HG03064 (cell line): ENCODE measurements around the gene ZSWIM1.
"Not testable (repeated sequence)": the region's sequence is repeated elsewhere in the genome, so short reads cannot be mapped to it uniquely, and the experiment has no call there.

Experiments used
- ATAC-seq: cut with Tn5 transposase; IDR thresholded peaks from one replicate; pipeline ENCODE4 v1.9.1; 2021; ENCODE audit warnings: low read depth; ENCODE audit not compliant: unreplicated experiment

ZSWIM1 gene

DNA sequence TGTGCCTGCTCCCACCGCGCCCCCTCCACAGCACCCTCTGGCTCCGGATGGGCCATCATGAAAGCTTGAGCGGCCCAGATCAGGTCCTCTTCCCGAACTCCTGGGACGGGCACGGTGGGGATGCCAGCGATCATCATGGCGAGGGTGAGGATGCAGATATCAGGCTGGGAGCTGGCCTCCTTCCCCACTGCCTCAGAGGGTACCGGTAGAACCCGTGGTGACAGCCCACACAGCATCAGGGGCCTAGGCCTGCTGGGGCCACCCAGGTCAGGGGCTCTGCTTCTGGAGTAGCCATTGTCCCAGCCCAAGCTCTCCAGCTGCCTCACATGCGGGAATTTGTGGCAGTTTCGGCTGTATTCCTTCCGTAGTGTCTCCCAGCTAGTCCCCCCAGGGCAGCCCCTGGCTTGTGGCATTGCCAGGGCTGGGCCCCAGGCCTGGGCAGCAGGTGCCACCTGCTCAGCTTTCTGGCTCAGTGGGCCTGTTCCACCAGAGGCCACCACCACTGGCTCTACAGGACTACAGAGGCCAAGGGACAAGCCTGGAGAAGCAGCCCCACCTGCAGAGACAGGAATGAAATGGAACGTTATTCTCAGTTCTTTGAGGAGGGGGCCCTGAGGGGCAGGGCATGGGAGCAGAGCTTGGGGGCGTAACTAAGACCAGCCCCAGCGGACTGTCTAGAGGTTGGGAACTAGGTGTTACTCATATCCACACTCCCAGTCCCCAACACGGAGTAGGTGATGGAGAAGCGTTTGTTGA is 5.7 kb downstream of the ZSWIM1 start:
- no peak for ATAC-seq

DNA sequence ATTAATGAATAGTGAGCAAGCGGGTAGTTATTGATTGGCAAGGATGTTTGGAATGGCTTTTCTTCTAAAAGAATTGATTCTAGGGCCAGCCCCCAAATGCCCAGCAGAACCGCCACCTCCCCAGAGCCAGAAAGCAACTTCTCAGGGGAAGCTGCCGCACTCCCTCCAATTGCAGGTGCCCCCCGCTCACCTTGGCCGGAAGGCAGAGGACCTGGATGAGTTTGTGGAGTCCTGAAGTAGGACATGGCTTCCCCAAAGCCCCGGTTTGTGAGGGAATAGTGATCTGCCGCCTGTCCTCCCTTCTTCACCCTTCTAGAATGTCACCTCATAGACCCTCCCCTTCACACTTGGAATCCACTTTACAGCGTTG is 6.3 kb downstream of the ZSWIM1 start, which contains the start of gene SPATA25:
Gene SPATA25, minus strand, starts transcription at position 277 of the 370 bp plus-strand sequence. Its CDS starts 32 bp downstream, at position 245.
- ATAC-seq: no peak

DNA sequence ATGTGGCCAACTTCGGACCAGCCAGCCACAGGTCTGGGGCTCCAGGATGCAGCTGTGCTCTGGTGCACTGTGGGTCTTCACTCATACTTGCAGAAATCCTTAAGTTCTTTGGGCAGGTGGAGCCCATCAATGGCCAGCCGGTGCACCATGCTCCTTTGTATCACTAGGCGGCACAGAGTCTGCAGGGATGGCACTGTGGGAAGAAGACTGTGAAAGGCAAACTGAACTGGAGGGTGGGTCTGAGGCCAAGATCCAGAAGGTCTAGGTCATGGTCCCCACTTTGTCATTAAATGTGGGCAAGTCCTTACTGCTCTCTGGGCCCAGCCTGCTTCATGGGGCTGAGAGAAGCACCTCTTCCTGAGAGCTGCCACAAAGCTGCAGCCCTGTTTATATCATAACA is 7.7 kb downstream of the ZSWIM1 start:
- no peak for ATAC-seq

DNA sequence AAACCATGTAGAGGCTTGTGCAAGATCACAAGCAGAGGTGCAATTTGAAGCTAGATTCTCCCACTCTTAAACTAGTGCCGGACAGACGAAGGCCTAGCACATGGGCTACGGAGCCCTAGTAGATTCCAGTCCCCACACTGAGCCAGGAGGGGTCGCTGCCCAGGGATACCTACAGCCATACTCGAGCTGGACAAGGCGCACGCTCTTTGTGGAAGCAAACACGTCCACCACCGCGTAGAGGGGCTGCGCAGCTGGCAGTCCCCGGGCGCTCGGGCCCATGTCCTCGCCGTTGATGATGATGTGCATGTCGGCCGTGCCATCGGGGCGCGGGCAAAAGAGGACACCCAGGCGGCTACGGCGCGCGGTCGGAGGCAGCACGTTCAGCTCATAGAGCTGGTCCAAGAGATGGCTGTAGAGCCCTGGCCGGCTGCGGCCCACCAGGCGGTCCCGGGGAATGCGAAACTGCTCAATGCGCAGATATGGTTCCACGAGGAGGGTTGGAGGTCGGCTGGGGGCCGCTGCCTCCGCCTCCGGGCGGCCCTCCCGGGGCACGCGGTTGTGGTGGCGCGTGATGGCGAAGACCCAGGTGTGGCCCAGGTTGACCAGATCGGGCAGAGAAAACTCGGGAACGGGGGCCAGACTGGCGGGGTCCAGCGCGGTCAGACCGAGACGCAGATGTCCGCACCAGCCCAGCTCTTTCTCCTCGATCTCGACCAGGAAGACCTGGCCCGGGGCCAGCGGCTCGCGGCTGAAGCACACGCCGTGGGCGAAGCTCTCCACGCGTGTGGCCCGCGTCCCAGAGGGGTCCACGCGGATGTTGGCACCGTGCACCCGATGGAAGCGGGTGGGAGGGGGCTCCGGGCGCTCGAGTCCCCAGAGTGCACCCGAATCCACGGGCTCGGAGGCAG is 9.3 kb downstream of the ZSWIM1 start:
- peak; percentile 19 for ATAC-seq

DNA sequence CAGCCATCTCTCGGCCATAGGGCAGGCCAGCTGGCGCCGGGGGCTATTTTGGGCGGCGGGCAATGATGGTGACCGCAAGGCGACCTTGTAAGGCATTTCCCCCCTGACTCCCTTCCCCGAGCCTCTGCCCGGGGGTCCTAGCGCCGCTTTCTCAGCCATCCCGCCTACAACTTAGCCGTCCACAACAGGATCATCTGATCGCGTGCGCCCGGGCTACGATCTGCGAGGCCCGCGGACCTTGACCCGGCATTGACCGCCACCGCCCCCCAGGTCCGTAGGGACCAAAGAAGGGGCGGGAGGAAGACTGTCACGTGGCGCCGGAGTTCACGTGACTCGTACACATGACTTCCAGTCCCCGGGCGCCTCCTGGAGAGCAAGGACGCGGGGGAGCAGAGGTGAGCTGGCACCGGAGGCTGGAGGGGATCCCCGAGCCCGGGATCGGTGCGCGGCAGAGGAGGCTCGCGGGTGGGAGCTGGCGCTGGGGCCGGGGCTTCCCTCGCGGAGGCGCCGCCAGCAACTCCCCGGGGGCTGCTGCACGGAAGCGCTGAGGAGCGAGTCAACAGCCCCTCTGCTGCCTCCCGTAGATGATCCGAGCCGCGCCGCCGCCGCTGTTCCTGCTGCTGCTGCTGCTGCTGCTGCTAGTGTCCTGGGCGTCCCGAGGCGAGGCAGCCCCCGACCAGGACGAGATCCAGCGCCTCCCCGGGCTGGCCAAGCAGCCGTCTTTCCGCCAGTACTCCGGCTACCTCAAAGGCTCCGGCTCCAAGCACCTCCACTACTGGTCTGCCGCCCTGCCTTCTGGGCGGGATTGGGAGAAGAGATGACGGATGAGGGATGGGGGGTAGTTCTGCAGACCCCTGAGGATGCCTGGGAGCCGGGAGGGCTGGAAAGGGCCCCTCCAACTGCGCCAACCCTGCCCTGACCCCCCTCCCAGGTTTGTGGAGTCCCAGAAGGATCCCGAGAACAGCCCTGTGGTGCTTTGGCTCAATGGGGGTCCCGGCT is 10.3 kb downstream of the ZSWIM1 start, which contains the start of the genes CTSA and NEURL2:
Gene CTSA, plus strand, starts transcription at position 351 of the 999 bp plus-strand sequence. Its CDS starts 234 bp downstream, at position 585.
Gene NEURL2, minus strand, starts transcription at position 224 of the 999 bp plus-strand sequence. Its CDS starts 217 bp downstream, at position 7.
- peak; percentile 71 for ATAC-seq

DNA sequence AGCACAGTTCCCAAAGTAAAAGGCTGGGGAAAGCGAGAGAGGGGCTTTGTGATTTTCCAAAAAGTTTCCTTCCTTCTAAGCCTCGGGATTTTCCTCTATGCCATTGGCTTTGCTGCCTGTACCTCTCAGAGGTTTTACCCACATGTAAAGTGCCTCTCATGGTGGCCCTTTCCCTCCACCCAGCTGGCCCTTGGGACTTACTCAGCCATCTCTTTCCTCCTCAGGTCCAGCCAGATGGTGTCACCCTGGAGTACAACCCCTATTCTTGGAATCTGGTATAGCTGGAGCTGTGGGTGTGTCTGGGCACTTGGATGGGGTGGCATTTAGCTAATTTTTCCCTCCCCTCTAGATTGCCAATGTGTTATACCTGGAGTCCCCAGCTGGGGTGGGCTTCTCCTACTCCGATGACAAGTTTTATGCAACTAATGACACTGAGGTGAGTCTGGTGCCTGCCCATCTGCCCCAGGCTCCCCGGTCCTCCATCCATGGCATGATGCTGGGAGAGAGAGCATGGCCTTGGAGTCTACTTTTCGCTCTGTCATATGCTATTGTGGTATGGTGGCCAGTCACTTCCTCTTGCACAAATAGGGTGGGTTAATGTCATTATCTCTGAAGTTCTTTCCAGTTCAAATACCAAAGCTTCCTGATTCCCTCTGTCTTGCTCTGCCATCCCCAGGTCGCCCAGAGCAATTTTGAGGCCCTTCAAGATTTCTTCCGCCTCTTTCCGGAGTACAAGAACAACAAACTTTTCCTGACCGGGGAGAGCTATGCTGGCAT is 11.2 kb downstream of the ZSWIM1 start:
- ATAC-seq: no peak

DNA sequence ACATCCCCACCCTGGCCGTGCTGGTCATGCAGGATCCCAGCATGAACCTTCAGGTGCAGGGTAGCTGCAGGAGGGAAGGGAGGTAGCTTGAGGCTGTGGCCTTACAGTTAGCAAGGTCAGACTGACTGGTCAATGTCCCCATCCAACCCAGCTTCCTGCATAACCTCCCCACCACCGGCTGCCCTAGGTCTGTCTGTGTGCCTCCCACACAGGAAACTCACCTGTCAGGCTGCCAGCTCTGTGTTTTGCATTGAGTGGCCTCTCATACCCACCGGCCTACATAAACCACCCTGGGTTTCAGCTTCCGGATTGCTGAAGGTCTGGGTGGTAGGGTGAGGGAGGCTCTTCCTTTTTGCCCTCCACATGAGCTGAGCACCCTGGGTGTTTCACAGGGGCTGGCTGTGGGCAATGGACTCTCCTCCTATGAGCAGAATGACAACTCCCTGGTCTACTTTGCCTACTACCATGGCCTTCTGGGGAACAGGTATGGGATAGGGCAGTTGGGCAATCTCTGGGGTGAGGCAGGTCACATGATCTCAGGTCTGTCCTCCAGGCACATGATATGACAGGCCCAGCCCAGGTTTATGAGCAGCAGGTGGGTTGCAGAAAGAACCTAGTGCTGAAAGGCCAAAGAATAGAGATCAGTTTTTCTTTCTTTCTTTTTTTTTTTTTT is 11.9 kb downstream of the ZSWIM1 start:
- ATAC-seq: no peak

DNA sequence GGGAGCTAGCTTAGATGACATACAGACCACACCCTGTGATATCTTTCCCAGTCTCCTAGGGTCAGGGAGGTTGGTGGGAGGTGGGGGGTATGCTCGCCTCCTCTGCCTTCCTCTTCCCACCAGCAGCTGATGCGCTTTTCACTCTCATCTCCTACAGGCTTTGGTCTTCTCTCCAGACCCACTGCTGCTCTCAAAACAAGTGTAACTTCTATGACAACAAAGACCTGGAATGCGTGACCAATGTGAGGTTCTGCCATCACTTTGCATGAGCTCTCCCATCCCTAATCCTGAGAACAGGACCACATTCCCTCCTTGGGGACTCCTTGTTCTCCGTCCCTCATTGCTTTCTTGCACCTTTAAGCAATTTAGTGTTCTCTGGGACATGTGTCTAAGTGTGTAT is 12.8 kb downstream of the ZSWIM1 start:
- ATAC-seq: no peak

DNA sequence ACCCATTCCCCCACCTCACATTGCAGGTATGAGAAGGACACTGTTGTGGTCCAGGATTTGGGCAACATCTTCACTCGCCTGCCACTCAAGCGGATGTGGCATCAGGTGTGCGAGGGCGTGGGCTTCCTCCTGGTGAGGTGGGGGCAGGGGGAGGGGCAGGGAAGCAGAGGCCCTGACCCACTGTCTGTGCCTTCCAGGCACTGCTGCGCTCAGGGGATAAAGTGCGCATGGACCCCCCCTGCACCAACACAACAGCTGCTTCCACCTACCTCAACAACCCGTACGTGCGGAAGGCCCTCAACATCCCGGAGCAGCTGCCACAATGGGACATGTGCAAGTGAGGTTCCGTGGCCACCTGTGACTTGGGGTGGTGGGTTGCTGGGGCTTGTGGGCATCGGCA is 13.8 kb downstream of the ZSWIM1 start:
- ATAC-seq: no peak

DNA sequence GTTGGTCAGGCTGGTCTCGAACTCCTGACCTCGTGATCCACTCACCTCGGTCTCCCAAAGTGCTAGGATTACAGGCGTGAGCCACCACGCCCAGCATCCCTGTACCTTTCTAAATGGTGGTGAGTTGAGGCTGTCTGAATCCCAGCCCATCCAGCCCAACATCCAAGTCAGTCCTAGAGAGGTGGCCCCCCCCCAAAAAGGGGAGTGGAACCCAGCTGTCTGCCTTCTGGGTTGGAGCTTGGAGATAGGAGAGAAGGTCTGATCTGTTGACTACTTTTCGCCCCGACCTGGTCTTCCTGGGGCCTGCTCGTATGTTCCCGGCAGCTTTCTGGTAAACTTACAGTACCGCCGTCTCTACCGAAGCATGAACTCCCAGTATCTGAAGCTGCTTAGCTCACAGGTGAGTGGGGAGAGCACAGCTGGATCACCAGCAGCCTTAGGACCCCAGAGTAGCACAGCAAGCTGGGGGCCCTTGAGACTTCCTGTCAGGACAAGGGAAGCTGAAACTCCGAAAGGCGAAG is 15.7 kb downstream of the ZSWIM1 start:
- no peak for ATAC-seq

DNA sequence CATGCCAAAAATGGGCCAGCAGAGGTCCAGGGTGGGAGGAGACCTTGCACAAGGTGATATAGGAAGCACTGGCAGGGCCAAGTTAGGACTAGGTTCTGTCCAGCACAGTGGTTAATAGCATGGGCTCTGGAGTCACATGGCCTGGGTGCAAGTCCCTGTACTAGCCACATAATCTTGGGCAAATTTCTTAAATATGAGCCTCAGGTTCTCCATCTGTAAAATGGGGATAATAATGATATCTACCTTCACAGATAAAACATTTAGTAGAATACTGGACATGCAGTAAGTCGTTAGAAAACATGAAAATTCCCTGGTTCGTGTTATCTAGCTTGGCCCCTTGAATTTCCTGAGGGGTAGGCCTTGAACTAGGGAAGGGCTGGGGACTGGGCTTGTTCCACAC is 16.3 kb downstream of the ZSWIM1 start:
- no peak for ATAC-seq

DNA sequence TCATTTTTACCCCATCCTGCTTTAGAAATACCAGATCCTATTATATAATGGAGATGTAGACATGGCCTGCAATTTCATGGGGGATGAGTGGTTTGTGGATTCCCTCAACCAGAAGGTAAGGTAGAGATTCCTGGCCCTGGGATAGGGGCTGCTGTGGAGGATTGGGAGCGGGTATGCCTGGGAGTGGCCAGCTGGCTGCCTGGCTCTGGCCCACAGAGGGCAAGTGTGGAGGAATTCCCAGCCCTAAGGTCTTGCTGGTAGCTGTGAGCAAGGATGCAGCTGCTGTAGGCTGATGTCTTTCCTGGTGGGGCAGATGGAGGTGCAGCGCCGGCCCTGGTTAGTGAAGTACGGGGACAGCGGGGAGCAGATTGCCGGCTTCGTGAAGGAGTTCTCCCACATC is 16.7 kb downstream of the ZSWIM1 start:
- no peak for ATAC-seq

DNA sequence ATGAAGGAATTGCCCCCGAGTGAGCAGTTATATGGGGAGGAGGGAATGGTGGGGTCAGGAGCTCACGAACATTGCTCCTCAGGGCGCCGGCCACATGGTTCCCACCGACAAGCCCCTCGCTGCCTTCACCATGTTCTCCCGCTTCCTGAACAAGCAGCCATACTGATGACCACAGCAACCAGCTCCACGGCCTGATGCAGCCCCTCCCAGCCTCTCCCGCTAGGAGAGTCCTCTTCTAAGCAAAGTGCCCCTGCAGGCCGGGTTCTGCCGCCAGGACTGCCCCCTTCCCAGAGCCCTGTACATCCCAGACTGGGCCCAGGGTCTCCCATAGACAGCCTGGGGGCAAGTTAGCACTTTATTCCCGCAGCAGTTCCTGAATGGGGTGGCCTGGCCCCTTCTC is 17.3 kb downstream of the ZSWIM1 start:
- no peak for ATAC-seq

DNA sequence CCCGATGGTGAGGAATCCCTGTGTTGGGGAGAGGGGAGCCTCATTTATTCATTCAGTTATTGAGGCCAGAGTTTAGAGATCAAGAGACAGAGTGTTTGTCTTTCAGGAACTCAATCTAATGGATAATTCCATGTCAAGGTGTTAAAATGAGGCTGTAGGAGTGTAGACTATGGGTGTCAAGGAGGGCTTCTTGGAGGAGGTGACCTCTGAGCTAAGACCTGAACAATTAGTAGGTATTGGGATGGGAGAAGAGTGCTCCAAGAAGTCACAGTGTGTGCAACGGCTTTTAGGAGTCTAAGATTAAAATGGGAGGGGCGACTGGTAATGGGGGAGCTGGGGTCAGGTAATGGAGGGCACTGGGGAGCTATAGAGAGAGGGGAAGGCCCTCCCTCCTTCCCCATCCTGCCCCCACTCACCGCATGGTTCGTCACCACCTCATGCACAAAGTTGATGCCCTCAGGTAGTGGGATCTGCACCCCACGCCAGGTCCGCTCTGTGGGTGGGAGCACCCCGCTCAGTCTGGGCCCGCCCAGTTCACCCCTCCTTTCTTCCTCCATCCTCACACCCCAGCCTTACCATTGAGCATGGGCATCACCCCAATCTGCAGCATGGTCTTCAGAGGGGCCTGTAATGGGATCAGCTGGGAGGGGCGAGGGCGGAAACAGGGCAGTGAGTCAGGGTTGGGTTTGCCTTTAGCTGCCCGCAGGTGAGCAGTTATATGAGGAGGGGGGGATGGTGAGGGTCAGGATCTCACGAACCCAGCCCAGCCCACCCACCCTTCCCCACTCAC is 18.2 kb downstream of the ZSWIM1 start:
- ATAC-seq: no peak

DNA sequence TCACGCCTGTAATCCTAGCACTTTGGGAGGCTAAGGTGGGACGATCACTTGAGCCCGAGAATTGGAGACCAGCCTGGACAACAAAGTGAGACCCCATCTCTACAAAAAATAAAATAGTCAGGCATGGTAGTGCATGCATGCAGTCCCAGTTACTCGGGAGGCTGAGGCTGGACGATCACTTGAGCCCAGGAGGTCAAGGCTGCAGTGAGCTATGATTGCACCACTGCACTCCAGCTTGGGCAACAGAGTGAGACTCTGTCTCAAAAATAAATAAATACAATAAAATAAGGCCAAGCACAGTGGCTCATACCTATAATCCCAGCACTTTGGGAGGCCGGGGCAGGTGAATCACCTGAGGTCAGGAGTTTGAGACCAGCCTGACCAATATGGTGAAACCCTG is 20.3 kb downstream of the ZSWIM1 start:
- ATAC-seq: not testable (repeated sequence)

DNA sequence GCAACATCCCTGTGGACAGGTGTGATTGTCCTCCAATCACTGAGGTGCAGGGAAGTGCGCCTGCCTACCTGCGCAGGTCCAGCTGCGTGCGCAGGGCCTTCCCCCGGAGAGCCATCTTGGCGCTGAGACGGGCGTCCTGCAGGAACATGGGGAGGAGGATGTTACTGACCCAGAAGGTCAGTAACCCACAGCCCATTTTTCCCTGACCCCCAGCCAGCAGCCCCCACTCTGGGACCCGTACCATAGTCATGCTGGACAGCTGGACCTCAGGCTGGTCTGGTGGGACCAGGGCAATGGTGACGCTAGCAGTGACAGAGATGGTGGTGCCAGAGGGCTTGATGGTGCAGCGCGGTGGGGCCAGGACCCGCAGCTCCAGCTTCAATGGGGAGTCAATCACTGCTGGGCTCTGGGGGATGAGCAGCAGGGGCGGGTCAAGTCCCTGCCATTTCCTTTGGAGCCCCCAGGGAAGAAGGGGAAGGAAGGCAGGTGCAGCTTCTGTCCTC is 21.2 kb downstream of the ZSWIM1 start:
- ATAC-seq: no peak

DNA sequence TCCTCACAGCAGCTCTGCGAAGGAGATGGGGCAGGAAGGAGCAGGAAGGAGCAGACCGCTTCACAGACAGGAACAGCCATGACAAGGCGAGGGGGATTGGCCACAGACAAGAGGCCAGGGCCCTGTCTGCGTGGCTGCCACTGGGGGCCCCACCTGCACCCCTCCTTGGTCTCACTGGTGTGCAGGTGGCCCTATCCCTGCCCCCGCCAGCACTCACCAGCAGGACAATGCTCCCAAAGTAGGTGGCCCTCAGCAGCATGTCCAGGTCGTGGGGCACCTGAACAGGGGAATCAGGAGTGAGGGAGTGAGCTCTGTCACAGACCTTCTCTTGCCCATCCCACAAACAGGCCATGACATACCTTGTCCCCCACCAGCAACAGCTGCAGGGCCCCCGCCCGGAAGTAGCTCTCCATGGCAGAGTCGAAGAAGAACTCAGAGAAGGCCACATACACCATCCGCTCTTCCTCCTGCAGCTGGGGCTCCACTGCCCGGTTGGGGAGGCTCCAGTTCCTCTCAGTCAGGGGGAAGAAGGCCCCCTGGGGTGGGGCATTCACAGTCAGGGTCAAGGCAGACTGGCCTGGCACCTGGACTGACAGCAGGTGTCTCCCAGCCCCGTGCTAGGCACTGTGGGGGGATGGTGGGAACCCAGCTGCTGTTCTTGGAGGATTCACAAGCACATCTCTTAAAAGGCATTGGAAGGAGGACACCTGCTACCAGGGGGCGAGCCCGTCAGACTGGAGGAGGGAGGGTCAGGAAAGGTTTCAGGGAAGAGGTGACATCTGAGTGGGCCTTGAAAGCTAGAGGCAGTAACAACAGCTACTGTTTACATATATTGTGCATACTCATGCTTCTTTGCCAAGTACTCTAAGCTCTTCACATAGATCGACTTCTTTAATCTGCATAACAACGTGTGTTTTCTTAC is 23.8 kb downstream of the ZSWIM1 start:
- no peak for ATAC-seq
